RKO (cell line): ENCODE measurements around the gene GBA3.
A peak's percentile ranks its signal among the peaks of the same experiment; 100 is the strongest.

ENCODE experiments used
- DNase-seq: peaks from one replicate; pipeline ENCODE4 v3.0.0-alpha.2; 2016; ENCODE audit warnings: low spot score

GBA3 gene

GRCh38 chr4:22692736-22693135 is at the start of gene GBA3:
Gene GBA3, plus strand, starts transcription at chr4:22692937.
- DNase-seq: no peak

GRCh38 chr4:22643952-22644351 is 48.8 kb upstream of the GBA3 start:
- DNase-seq: no peak

- no peak for DNase-seq
Measured at GRCh38 chr4:22645481-22646182, 47.1 kb upstream of the GBA3 start.

DNA sequence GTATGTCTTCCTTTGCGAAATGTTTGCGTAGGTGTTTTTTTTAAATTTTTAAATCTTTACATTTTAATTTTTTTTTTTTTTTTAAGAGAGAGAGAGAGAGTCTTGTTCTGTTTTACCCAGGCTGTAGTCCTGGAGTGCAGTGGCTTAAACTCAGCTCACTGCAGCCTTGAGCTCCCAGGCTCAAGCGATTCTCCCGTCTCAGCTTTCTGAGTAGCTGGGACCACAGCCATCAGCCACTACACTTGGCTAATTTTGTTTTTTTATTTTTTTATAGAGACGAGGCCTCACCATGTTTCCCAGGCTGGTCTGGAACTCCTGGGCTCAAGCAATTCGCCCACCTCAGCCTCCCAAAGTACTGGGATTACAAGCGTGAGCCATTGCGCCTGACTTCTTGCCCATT is 43.7 kb upstream of the GBA3 start:
- DNase-seq: no peak

- no peak for DNase-seq
Measured at GRCh38 chr4:22650771-22651170, 42.0 kb upstream of the GBA3 start.

GRCh38 chr4:22653752-22654151 is 39.0 kb upstream of the GBA3 start:
- DNase-seq: no peak

- DNase-seq: no peak
Measured at GRCh38 chr4:22661443-22661842, 31.3 kb upstream of the GBA3 start.

- DNase-seq: no peak
Measured at GRCh38 chr4:22667332-22667940, 25.3 kb upstream of the GBA3 start.

DNA sequence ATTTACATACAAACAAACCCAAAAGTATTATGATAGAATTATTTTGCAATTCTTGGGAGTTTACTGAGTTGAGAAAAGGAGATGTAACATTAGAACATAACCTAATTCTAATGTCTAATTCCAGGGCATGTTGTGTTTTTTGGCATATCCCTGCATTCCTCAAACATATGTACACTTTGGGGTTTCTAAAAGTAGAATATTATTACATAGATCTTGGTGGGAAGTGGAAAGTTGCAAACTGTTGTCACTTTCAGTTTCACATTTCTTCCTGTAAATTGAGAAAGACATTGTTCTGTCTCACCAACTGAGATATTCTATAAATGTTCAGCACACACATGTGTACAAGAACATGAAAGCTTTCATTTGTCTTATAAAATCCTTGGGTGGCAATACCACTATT is 24.4 kb upstream of the GBA3 start:
- no peak for DNase-seq

GRCh38 chr4:22668702-22669101 is 24.0 kb upstream of the GBA3 start:
- no peak for DNase-seq

GRCh38 chr4:22670956-22671355 is 21.8 kb upstream of the GBA3 start:
- peak; percentile 30 for DNase-seq

- DNase-seq: no peak
Measured at GRCh38 chr4:22672519-22672918, 20.2 kb upstream of the GBA3 start.

DNA sequence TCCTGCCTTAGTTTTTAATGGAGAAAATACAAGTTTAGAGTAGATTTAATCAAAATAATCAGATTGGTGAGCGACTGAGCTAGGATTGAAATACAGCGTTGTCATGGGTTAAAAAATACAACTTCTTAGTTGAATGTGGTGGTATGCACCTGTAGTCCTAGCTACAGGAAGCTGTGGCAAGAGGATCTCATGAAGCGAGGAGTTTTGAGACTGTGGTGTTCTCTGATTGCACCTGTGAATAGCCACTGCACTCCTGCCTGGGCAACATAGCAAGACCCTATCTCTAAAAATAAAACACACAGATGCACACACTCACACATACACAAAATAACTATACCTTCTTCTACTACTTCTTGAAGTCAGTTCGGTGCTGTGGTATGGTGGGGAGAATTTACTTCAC is 19.8 kb upstream of the GBA3 start:
- no peak for DNase-seq

GRCh38 chr4:22674700-22675099 is 18.0 kb upstream of the GBA3 start:
- no peak for DNase-seq

DNA sequence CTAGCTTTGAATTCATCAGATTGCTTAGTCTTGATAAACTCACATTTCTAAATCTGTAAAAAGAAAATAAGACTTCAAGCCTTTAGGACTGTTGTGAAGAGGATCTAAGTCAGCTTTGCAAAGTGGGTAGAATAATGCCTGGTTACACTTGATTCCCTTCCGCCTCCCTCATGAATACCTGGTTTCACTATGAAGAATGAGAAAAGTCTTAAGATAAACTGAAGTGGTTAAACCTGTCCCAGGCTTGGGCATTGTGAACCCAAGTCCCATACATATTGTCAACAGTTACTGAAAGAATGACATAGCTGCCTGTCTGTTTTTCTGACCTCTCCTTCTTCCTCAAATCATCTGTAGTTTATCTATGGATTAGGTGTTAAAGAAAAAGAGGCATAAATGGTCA is 16.7 kb upstream of the GBA3 start:
- DNase-seq: no peak

- no peak for DNase-seq
Measured at GRCh38 chr4:22677780-22678179, 15.0 kb upstream of the GBA3 start.

DNA sequence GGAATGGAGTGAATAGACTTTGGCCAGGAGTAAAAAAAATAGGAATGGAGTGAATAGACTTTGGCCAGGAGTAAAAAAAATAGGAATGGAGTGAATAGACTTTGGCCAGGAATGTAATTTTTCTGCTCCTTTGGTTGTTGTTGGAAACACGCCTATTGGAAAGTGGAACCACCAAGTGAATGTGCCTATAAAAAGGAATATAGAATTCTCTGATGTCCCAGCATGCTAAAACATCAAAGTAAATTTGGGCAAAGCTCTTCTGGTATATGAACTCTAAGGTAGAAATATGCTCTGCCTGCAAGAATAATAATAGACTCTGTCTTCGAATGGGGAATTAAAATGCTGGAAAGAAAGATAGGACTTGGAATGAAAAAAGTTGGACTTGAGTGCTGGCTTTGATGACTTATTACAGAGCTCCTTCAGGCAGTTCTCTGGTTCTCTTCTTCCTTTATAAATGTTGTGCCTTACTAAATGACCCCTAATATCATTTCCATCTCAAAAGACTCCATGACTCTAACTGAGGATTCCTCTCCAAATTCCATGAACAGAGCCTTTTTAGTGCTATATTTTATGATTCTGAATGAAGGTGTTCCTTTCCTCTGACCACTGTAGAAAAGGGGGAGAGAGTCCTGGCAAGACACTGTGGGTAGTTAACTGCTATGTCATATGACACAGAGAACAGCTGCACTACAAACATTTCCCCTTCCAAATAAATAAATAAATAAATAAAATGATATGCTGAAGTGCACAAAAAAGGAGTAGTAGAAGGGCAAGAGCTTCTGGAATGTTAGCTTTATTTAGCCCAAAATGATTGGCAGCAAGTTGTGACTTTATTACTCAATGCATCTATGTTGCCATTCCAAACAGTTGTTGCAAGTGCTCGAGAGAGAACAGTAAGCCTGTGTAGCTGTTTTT is 13.5 kb upstream of the GBA3 start:
- DNase-seq: no peak

GRCh38 chr4:22680065-22680642 is 12.6 kb upstream of the GBA3 start:
- no peak for DNase-seq

- no peak for DNase-seq
Measured at GRCh38 chr4:22683726-22684125, 9.0 kb upstream of the GBA3 start.

- no peak for DNase-seq
Measured at GRCh38 chr4:22686141-22686540, 6.6 kb upstream of the GBA3 start.

DNA sequence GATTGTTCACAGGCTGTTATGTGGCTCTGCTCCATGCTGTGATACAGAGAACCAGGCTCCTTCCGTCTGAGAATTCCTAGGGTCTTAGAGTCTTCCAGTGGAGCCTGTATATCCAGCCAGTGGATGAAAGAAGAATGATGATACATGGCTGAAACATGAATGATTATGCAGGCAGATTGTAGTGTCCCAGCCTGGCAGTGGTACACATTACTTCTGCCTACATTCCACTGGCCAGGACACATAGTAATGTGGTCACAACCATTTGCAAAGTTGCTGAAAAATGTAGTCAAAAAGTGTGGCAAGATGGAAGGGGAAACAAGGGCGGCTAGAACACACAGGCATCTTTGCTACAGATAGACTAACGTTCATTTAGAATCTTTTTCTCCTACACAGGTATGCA is 4.5 kb upstream of the GBA3 start:
- peak; percentile 4 for DNase-seq

DNA sequence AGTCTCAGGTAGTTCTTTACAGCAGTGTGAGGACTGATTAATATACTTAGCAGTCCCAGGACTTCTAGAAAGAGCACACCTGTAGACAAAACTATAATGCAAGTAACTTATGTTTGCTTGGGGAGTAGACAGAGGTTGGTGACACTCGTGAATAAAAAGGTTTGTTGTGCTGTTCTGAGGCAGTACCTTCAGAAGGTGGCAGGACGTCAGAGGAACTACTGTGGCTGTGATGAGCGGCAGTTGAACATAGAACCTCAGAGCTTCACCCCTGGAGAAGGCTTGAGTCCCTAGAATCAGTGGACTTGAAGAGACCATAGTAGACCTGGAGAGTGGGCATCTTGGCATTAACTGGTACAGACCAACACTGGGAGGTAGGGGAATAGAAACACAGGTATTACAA is 3.3 kb upstream of the GBA3 start:
- DNase-seq: no peak

DNA sequence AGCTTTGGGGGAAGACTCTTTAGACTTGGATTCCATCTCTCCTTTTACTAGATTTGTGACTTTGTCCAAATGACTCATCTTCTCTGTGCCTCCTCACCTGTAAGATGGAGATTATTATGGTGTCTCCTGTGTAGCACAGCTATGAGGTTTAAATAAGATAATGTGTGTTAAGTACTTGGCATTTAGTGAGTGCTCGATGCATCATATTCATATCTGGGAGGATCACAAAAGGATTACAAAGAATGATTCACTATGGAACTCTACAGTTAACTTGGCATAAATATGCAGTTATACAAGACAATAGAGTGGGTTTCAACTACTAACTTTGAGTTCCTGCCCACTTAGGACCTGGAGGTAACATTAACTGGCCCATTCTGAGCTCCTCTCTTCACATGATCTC is 2.3 kb downstream of the GBA3 start:
- DNase-seq: peak; percentile 5
